GM08714 (cell line): ENCODE measurements around the gene FXYD7.
"Not testable (repeated sequence)": the region's sequence is repeated elsewhere in the genome, so short reads cannot be mapped to it uniquely, and the experiment has no call there.

Source experiments
- H3K4me3 ChIP-seq: fragments of 200-500 bp; sonication (Bioruptor generic); 2 replicates; pipeline ENCODE4 v1.5.1; 2014; ENCODE audit warnings: mild to moderate bottlenecking, low read length, inconsistent platforms
- ZNF274 ChIP-seq: IDR thresholded peaks from 2 replicates; pipeline ENCODE4 v1.6.1; 2012; ENCODE audit warnings: mild to moderate bottlenecking, low read depth, low read length

FXYD7 gene

GRCh38 chr19:35140962-35141836 is 1.9 kb upstream of the FXYD7 start:
- H3K4me3 ChIP-seq, result no peak overlapping the region; the same call in 1 of the 2 replicates
- no peak for TF ChIP-seq ZNF274

DNA sequence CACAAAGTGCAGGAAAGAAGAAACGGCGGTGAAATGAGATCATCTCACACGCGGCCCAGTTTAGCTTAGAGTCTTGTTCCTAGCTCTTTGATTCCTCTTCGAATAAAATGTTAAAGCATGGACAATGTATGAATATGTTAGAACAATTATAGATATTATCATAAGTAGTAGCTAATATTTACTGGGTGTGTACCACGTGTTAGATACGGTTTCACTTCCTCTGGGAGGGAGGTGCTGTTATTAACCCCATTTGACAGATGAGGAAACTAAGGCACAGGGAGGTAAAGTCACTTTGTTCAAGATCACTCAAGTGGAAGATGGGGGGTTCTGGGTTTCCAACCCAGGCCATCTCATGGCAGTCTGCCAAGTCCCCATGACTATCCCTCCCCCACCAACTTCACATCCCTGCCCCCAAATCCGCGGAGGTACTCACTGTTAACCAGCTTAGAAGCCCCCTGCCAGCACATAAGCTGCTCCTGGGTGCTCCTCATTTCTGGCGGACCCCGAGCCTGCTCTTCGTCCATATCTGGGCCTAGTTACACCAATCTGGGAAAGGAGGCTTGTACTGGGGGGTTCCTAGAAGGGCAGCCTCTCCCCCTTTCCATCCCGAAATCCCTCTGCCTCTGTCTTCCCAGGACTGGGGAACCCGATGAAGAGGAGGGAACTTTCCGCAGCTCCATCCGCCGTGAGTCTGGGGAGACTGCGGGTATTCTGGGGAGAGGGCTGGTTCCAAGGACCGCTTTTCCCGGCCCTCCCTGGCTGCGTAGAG is 1.0 kb upstream of the FXYD7 start:
- no peak overlapping the region; the same call in 1 of the 2 replicates for H3K4me3 ChIP-seq
- TF ChIP-seq ZNF274, result no peak

DNA sequence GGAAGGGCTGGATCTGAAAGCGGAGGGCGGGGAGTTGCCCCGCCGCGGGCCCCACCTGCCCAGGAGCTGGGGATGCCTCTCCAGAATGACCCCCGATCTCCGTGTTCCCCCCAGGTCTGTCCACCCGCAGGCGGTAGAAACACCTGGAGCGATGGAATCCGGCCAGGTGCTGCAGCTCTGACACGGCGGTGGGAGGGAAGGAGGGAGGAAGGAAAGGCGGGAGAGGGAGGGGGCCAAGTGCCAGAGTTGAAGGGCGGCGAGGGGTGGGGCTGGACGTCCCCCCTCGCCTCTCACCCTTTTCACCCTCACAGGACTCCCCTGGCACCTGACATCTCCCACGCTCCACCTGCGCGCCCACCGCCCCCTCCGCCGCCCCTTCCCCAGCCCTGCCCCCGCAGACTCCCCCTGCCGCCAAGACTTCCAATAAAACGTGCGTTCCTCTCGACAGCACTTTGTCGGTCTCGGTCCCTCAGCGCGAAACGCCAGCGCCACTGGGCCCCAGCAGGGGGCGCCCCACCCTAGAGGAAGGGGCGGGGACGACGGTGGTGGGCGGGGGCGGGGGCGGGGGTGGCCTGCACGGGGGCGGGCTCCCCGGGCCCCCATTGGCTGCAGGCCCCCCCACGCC is 337 bp upstream of the FXYD7 start:
- TF ChIP-seq ZNF274, result no peak
- no peak overlapping the region for H3K4me3 ChIP-seq

DNA sequence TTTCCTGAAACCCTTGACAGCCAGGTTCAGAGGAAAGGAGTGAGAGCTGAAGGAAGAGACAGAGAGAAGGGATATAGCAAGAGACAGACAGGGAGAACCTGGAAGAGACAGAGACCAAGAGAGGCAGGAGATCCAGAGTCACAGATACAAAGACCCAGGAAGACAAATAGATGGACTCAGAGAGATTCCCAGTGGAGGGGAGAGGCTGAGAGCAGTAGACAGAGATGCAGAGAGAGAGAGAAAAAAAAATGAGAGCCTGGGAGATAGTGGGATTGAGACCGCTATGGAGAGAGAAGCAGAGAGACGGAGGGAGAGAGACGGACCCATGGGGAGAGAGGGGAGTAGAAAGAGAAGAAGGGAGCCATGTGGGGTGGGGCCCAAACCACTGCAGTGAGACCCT is 763 bp downstream of the FXYD7 start:
- TF ChIP-seq ZNF274, result no peak
- H3K4me3 ChIP-seq, result no peak overlapping the region

- TF ChIP-seq ZNF274, result no peak
- H3K4me3 ChIP-seq, result no peak overlapping the region
These were observed 1.2 kb downstream of the FXYD7 start for GRCh38 chr19:35144259-35144599.

DNA sequence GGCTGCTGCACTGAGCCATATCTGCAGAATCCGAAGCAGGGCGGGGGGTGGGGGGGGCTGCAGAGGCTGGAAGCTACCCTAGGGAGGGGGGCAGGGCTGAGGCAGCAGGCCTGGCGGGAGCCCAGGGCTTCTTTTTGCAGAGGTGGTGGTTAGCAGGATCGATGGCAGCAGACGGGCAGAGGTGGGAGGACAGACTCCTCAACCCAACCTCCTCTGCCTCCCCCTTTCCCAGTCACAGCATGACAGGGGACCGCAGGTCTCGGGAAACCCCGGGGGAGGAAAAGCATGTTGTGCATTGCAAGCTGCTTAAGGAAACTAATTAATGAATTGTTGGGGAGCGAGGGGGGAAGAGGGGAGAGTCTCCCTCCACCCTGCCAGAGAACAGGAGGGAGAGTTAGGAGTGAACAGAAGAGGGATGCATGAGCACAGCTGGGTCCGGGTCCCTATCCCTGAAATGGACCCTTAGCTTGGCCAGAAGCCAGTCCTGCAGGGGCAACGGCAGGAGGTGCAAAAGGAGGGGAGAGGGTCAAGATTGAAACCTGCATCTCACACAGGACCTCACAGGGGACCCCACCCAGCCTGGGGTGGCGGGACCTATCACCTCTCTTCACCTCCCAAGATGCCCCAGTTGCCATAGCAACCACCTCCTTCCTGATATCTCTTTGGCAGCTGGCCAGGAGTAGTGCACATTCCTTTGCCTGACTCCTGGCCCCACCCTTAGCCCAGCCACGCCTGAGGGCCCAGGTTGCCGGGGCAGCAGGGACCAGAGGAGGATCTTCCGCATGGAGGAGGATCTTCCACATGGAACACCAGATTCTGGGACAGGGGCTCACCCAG is 1.8 kb downstream of the FXYD7 start:
- no peak for TF ChIP-seq ZNF274
- H3K4me3 ChIP-seq, result no peak overlapping the region

DNA sequence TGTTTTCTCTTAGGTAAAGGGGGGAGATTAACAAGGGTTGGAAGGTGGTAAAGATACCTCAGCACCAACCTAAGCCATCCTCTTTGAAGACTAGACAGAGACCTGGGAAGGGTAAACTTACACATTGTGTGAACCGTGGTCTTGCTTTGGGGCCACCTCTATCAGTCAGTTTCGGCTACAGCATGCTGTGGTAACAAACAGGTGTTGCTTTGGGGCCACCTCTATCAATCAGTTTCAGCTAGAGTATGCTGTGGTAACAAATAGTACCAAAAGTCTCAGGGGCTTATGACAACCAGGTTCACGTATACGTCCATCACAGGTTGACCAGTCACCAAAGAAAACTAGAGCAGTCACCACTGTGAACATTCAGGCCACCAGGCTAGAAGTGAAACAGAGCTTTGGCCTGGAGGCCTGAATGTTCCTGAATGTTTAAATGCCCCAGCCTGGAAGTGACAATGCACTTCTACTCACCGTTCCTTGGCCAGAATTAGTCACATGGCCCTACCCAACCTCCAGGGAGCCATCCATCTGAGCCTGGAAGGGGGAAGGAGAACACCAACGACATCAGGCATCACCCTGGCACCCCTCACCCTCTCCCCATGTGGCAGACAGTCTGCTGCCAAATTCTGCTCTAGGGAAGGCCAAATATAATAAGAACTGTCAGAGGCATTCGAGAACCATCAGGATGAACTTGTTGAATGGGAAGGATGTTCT is 3.8 kb downstream of the FXYD7 start:
- no peak overlapping the region for H3K4me3 ChIP-seq
- TF ChIP-seq ZNF274, result no peak

- no peak overlapping the region for H3K4me3 ChIP-seq
- no peak for TF ChIP-seq ZNF274
These were observed 6.4 kb downstream of the FXYD7 start for GRCh38 chr19:35149463-35149862.

DNA sequence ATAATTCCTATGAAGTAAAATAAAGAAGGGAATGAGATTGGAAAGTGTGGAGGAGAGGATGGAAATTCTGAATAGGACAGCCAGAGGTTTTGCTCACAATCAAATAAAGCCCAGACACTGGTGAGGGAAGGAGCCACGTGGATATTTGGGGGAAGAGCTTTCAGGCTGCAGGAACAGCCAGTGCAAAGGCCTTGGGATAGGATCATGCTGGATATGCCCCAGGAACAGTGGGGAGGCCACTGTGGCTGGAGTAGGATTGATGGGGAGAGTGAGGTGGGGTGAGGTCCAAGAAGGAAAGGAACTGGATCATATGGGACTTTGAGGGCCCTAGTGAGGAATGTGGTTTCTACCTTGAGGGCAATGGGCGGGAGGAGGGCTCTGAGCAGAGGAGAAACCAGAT is 7.4 kb downstream of the FXYD7 start:
- TF ChIP-seq ZNF274, result no peak

DNA sequence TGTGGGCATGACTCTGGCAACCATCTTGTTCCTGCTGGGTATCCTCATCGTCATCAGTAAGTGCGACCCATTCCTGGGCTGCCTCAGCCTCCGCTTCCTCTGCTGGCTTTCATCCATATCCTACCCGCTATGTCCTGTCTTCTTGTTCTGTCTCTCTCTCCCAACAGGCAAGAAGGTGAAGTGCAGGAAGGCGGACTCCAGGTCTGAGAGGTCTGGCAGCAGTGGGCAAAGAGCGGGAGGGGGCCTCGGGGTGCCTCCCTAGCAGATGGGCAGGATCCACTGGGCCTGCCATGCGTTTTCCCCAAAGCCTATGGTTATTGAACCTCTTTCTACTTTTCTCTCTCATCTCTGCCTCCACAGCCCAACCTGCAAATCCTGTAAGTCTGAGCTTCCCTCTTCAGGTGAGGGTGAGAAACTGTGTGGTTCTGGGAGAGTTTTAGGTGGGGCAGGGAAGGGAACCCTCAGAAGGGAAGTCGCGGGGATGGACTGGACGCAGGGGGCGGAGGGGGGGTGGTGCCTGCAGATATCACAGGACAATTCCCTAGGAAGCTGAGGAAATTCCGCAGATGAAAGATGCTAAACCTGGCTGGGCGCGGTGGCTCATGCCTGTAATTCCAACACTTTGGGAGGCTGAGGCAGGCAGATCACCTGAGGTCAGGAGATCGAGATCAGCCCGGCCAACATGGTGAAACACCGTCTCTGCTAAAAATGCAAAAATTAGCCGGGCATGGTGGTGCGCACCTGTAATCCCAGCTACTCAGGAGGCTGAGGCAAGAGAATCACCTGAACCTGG is 8.4 kb downstream of the FXYD7 start:
- no peak overlapping the region for H3K4me3 ChIP-seq
- TF ChIP-seq ZNF274, result no peak

More for the DNA sequence above, 7.4 kb downstream of the FXYD7 start:
- H3K4me3 ChIP-seq, result no peak overlapping the region

DNA sequence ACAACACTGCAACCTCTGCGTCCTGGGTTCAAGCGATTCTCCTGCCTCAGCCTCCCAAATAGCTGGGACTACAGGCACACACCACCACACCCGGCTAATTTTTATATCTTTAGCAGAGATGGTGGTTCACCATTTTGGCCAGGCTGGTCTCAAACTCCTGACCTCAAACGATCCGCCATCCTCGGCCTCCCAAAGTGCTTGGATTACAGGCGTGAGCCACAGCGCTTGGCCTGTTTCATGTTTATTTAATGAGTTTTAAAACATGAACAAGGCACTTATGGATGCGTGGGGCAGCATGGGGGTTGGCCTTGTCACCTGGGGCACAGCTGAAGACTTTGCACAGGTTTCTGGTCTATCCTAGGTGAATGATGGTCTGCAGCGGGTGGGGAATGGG is 10.1 kb downstream of the FXYD7 start:
- not testable (repeated sequence) for H3K4me3 ChIP-seq

DNA sequence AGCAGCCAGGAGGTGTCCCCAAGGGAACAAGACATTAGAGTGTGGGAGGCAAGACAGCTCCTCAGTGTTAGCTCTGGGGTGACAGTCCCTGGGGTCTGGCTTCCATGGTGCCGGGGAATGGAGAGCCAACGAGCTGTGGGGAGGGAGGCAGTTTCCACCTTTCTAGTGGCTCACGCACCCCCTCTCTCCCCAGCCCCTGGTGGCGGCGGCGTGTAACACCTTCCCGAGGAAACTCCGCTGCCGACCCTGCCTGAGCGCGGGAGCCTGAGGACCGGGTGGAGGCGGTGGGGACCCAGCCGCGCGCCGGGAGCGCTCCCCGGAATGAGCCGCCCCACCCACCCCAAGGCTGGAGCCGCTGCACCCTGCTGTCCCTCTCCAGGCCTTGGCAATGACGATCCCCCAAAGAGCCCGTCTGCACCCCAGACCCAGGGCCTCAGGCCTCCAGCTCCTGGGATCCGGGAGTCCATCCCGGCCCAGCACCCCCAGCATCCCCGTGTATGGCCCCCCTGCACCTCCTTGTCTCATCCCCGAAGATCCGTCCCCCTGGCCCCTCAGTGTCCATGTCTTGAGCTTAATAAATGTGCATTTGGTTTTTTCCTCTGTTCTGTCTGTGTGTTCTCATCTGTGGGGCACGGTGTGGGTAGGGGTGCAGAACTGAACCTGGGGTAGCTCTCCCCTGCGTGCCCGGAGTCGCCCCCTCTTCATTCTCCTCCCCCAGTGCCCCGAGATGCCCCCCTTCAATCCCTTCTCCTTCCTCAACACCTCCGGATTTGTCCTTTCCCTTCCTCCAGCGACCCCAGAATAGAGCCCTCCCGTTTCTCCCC is 10.9 kb downstream of the FXYD7 start:
- H3K4me3 ChIP-seq, result peak overlapping the region; percentile 82
- TF ChIP-seq ZNF274, result no peak
